ENCODE data around the gene GPR45.
"Not testable (repeated sequence)": the region's sequence is repeated elsewhere in the genome, so short reads cannot be mapped to it uniquely, and the experiment has no call there.

GPR45 gene

GRCh38 chr2:105241443-105241842 lies at the start of gene GPR45:
Gene GPR45, plus strand, starts transcription at chr2:105241743. Its CDS starts 116 bp downstream, at chr2:105241859.
- no peak for DNase-seq

DNA sequence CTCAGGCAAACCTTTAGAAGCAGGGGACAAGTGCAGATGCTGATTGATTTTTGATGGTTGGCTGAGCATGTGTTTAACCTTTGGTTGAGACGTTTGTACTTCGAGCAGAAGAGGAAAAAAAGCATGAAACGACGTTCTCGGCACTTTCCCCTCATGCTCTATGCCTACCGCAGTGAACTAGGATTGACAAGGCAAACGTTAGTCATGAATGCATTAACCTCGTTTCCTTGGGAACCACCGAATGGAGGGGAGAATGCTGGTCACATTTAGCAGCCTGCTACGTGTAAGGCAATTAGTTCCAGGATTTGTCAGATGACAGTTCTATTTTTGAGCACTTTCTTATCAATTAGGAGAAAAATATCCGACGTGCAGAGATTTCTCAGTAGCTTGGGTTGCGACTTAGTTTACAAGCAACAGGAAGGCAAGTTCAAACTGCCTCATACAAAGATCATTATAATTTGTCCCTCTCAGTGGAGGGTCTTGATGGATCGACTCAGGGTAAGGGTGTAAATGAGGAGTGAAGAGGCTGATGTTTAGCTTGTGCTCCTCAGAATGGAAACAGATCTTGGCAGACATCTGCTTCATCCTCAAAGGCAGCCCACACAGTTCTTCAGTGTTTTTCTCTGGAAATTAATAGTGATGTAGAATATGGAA lies 47.4 kb upstream of the GPR45 start:
- DNase-seq, result no peak

- DNase-seq, result no peak
Observed at GRCh38 chr2:105196651-105197050, 44.9 kb upstream of the GPR45 start.

GRCh38 chr2:105215586-105216192 lies 25.9 kb upstream of the GPR45 start:
- no peak for DNase-seq

GRCh38 chr2:105220604-105221003 lies 20.9 kb upstream of the GPR45 start:
- no peak for DNase-seq

- DNase-seq, result no peak
Observed at GRCh38 chr2:105224444-105224843, 17.1 kb upstream of the GPR45 start.

DNA sequence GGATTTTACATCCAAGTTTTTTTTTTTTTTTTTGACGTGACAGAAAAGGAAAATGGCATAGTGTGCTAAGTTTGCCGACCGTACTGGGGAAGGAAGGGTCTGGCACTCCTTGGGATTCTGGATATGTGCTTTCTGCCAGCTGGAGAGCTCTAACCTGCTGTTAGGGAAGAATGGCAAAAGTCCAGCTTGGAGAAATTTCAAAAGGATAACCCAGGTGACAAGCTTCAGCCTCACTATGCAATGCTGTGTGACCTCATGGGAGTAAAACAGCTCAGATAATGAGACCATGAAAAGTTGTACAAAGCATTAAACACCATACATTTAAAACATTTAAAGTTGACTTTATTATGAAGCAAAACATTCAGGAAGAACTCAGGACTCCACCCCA lies 10.3 kb upstream of the GPR45 start:
- no peak for DNase-seq

DNA sequence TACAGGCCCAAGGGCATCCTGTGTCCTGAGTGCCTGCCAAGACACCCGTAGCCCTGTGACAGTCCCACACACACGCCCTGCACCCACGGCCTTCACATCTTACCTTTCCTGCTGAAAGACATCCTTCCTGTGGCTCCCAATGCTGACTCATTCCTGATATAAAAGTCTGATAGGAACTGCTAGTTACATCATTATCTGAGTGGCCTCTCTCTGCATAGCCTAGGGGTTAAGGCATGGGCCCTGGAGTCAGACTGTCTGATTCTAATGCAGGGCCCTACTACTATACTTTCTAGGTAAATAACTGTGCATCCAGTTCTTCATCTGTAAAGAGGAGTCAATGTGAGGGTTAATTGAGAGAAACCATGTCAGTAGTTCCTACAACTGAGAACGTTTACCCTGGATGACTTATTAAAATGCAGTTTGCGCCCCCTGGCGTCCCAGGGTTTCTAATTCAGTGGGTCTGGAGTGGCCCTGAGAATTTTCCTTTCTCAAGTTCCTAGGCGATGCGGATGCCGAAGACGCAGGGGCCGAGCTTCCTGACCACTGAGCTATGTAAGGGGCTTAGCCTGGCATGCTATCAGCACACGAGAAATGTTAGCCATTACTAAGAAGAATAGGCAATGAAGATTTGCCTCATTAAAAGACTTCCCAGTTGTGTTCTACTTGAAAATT lies 6.0 kb upstream of the GPR45 start:
- DNase-seq, result peak; percentile 41

GRCh38 chr2:105236060-105236424 lies 5.5 kb upstream of the GPR45 start:
- DNase-seq, result no peak

- no peak for DNase-seq
Observed at GRCh38 chr2:105237045-105237765, 4.3 kb upstream of the GPR45 start.

DNA sequence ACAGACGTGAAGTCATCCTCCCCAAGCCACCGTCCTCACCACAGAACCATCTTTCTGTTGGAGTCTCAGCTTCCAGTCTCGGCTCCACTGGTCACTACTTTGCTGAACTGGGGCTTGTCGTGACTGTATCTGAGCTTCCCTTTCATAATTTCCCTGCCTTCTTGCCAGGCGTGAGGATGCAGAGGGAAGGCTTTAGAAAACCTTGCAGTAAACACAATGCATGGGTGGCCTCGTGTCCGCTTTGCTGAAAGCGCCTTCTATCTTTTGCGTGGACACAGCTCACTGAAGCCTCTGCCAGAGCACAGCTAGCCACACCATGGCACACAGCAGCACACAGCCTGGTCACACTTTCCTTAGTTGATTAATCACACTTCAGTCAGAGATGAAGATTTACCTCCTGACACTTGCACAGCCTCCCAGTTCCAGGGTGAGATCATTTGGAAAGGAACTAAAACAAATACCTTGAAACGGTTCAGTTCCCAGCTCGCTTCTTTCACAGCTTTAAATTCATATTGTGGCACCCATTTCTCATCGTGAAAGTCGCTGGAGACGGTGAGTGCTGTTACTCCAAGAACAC lies 2.8 kb upstream of the GPR45 start:
- no peak for DNase-seq

DNA sequence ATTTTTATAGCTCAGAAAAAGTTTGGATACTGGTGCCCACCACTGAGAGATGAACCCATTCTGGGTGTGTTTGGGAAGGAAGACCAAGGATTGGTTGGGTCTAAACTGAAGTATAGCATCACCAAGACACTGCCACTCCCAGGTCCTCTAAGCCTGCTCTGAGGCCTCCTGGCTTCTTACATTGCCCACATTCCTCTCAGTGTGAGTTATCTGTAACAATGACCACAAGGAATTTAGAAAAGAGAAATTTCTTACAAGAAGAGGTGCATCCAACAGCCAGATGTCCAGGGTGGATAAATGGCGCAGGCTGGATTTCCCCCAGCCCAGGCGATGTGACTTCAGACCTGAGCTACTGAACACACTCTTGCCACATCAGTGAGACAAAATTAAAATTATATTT lies 1.6 kb upstream of the GPR45 start:
- no peak for DNase-seq

- DNase-seq, result no peak
Observed at GRCh38 chr2:105242286-105242993, 897 bp downstream of the GPR45 start.

GRCh38 chr2:105243961-105244360 lies 2.4 kb downstream of the GPR45 start:
- DNase-seq, result no peak

DNA sequence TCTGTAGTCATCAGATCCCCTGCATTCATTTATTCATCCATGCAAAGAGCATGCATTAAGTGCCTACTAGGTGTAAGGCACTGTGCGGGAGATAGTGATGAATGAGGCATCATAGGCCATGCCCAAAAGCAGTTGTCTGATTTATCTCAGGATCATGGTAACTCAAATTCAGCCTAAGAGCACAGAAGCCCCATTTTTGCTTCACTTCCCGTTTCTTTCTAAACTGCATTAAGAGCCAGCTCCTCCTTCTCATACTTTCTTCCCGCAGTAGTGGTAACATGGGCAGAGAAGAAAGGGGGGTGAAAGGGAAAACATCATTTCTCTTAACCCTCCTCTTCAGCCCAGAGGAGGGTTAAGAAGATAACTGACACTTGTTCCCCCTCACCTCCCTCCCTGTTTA lies 2.9 kb downstream of the GPR45 start:
- DNase-seq, result no peak

DNA sequence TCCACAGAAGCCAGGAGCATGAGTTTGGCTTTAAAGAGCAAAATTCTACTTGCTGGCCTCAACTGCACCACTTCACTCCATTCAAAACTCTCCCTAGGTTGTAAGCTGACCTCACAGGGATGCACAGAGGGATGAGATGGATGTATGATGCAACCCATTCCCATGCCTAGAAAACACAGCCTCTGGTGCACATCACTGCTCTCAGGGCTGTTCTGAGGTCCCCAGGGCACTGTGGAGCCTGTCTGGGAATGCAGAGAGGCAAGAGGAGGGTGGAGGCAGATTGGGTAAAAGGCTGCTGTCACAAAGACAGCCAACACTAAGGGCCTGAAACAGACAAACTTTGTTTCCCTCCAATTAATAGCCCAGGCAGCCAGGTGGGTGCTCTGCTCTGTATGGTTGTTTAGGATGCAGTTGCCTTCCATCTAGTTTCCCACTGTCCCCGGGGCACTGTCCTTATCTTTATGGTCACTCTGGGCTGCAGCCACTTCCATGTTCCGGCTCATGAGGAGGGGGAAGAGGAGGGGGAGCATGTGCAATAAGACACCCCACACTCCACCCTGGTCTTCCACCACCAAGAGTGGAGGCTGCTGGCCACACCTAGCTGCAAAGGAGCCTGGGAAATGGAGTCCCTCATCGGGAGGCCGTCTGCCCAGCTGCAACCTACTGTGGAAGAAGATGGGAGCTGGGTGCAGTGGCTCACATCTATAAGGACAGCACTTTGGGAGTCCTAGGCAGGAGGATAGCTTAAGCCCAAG lies 7.0 kb downstream of the GPR45 start:
- DNase-seq, result no peak

- no peak for DNase-seq
Observed at GRCh38 chr2:105249181-105249580, 7.6 kb downstream of the GPR45 start.

- DNase-seq, result no peak
Observed at GRCh38 chr2:105249891-105250290, 8.3 kb downstream of the GPR45 start.

DNA sequence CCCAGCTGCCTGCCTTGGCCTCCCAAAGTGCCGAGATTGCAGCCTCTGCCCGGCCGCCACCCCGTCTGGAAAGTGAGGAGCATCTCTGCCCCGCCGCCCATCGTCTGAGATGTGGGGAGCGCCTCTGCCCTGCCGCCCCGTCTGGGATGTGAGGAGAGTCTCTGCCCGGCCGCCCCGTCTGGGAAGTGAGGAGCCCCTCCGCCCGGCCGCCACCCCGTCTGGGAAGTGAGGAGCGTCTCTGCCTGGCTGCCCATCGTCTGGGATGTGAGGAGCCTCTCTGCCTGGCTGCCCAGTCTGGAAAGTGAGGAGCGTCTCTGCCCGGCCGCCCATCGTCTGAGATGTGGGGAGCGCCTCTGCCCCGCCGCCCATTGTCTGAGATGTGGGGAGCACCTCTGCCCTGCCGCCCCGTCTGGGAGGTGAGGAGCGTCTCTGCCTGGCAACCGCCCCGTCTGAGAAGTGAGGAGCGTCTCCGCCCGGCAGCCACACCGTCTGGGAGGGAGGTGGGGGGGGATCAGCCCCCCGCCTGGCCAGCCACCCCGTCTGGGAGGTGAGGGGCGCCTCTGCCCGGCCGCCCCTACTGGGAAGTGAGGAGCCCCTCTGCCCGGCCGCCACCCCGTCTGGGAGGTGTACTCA lies 9.6 kb downstream of the GPR45 start:
- DNase-seq, result not testable (repeated sequence)

DNA sequence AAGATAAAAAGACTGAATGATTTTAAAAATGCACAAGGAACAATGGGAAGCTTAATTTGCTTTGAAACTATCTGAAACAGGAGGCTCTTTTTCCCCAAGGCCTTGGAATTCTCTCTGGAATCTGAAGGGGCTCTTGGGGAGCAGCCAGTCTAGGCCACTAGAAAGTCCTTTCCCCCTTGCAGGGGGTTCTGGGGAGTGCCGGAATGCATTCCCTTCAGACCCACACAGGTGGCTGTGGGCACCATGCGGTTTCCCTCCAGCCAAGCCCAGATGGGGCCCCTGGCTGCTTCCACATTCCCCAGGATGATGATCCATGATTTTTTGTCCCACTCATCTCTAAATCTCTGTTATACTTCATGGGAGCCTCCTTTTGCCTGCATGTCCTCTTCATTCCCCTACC lies 10.7 kb downstream of the GPR45 start:
- no peak for DNase-seq

DNA sequence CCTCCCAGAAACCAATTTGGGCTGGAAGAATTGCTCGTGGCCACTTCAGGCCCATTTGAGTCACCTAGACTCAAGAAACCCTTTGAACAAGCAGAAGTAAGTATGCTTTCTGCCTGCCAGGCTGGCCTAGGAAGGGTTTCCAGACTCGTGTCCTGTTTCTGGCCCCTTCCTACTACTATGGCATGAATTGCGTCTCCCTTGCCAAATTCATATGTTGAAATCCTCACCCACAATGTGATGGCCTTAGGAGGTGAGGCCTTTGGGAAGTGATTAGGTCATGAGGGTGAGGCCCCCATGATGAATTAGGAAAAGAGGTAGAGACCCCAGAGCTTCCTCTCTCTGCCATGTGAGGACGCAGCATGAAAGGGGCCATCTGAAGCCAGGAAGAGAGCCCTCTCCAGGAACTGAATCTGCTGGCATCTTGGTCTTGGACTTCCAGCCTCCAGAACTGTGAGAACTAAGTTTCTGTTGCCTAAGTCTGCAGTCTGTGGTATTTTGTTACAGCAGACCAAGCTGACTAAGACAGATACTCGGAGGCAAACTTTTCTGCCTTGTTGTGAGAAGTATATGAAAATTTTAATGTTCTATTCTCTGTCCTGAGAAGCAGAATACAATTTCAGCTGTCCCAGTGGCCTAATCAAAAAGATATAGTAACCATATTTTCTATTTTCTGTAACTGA lies 13.1 kb downstream of the GPR45 start:
- DNase-seq, result no peak
